ENCODE data around the gene PM20D2.

GRCh38 chr6:89173634-89174033 is 27.8 kb downstream of the PM20D2 start:
- no peak for TF ChIP-seq GATAD2A (CRISPR knock-in tag; IDR thresholded peaks at IDR 0.05)
- no peak for TF ChIP-seq REST (IDR thresholded peaks at IDR 0.05; ENCODE audit: borderline replicate concordance in 1 of 2, low read depth in 1 of 2, low read length in 2 of 2)
- TF ChIP-seq U2AF2 (IDR thresholded peaks at IDR 0.05; ENCODE audit: low read depth, low read length): no peak
- no peak for TF ChIP-seq FOXK2 (IDR thresholded peaks at IDR 0.05)
- TF ChIP-seq NFYB (CRISPR knock-in tag; IDR thresholded peaks at IDR 0.05): no peak
- TF ChIP-seq ZNF317 (CRISPR knock-in tag; IDR thresholded peaks at IDR 0.05): no peak

All from HepG2 (cell line).